ENCODE data around the gene NNT.
A peak's percentile ranks its signal among the peaks of the same experiment; 100 is the strongest.
"Not testable (repeated sequence)": the region's sequence is repeated elsewhere in the genome, so short reads cannot be mapped to it uniquely, and the experiment has no call there.

Gene NNT

DNA sequence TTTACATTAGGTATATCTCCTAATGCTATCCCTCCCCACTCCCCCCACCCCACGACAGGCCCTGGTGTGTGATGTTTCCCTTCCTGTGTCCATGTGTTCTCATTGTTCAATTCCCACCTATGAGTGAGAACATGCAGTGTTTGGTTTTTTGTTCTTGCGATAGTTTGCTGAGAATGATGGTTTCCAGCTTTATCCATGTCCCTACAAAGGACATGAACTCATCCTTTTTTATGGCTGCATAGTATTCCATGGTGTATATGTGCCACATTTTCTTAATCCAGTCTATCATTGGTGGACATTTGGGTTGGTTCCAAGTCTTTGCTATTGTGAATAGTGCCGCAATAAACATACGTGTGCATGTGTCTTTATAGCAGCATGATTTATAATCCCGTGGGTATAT is 64.4 kb downstream of the NNT start:
- not testable (repeated sequence) for DNase-seq (ENCODE audit: low spot score)

DNA sequence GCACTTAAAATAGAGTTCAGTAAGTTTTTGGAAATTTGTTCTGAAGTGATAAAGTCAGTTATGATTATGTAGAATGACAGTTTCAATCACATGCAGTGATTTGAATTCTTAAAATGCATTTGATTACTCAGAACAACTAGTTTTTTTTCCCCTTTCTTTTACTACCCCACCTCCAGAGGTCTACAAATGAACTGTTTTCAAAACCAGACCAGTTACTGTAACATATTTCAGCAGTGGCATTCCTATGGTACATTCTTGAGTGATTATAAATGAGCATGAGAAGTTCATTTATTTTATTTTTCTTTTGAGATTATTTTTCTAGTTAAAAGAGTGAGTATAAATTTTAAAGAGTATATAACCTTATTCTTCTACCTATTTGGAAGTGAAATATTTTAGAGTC is 71.6 kb downstream of the NNT start:
- DNase-seq (ENCODE audit: low spot score): no peak

DNA sequence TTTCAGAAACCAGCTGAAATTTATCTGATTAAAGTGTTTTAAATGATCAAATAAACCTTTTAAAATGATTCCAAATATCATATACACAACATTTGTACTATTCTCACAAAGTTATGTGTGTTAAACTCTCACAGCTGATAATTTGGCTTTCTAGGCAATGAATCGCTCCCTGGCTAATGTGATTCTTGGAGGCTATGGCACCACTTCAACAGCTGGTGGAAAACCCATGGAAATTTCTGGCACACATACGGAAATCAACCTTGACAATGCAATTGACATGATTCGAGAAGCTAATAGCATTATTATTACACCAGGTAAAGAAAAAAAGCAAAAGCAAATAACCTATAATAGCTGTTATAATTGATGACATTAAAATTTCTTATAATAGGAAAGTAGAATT is 72.4 kb downstream of the NNT start:
- DNase-seq (ENCODE audit: low spot score): no peak

DNA sequence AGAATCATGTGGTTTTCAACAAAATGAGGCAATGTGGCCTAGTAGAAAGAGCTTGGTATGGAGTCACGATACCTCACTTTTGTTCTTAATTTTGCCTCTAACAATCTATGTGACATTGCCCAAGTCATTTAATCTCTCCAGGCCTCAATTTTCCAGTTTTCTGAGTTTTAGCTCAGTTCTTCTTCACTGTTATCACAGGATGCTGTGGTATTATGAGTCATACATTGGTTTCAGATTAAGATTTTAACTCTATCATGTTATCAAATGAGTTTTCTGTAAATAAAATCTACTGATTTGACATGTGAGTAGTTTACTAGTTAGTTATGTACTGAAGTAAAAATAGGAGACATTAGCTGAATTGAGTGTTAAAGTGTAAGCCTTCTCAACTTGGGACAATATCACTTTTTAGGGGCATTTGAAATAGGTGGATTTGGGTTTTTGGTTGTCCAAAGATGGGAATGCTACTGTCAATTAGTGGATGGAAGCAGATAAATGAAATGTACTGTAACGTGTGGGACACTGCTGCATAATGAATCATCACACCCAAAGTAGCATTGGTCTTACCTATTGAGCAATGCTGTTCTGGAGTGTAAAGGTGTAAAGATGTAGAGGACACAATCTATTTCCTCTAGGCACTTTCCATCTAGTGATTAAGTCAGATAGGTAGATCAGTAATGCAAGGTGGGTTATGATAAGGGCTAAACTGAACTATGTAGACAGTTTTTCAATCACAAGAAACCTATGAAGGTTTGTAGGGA is 73.3 kb downstream of the NNT start:
- DNase-seq (ENCODE audit: low spot score): no peak

DNA sequence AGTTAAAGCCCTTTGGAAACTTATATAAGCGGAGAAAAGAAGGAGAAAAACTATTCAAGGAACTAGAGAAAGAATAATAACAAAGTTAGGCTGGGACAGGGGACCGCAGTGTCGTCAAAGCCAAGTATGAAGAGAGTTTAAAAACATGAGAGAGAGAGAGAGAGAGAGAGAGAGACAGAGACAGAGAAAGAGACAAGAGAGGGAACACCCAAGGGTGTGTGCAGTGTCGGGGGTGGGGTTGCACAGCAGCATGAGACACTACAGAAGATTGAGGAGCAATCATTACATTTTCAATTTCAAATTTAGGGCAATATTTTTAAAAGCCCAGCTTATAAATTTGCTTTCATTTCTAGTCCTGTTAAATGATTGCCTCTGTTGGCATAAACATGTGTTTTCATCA is 74.3 kb downstream of the NNT start:
- DNase-seq (ENCODE audit: low spot score): no peak

DNA sequence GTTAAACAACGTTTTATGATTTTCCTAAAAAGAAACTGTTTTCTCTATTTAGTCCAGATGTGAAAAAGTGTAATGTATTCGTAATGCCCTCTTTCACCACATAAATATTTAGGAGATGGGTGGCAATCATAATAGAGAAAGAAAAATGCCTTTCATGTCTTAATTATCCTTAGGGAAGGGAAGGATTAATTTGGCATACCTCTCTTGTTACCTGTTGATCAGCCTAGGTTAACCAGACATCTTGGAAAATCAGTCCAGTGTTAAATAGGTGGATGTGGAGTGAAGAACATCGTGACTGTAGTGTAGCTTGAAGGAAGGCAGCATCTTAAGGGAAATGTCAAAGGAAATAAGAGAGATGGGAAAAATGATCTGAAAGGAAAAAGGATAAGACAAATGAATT is 76.2 kb downstream of the NNT start:
- DNase-seq (ENCODE audit: low spot score): no peak

DNA sequence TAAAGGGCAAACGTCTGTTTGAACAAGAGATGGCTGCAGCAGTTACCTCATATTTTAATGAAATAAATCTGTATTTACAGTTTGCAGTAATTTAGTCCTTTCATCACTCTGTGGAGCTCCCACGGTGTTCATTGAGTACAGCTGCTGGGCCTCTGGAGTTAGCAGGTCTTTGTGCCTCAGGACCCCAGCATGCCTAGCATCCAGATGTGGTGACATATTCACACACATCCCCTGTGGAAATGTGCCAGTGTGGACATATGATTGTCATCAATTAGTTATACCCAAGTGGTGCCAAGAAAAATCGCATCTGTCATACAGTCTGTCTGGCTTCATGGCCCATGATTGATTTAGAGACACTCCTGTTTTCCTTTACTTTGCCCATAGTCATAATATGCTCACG is 77.3 kb downstream of the NNT start:
- DNase-seq (ENCODE audit: low spot score): no peak

DNA sequence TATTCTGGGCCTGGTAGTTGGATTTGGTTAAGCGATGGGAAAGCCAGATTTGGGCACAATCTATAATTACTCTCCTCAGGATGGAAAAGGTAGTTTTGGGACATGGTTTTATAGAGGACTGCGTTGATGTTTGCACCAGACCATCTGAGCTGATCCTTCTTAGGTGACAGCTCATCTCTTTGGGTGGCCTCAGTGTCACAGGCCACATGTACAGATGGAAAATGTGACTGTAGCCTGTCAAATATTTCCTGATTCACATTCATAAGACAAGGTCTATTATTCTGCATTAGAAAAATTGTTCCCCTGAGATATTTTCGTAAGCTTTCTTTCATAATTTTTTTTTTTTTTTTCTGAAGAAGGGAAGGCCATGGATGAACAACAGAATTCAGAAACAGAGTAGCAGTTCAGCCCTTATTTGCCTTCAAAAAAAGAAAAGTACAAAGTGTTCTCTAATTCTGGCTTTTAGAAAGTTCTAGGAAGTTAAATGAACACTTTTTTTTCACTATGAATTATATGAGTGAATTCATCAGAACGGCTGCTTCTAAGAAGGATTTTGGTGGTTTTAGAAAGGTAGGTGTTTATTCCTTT is 81.0 kb downstream of the NNT start:
- DNase-seq (ENCODE audit: low spot score): no peak

DNA sequence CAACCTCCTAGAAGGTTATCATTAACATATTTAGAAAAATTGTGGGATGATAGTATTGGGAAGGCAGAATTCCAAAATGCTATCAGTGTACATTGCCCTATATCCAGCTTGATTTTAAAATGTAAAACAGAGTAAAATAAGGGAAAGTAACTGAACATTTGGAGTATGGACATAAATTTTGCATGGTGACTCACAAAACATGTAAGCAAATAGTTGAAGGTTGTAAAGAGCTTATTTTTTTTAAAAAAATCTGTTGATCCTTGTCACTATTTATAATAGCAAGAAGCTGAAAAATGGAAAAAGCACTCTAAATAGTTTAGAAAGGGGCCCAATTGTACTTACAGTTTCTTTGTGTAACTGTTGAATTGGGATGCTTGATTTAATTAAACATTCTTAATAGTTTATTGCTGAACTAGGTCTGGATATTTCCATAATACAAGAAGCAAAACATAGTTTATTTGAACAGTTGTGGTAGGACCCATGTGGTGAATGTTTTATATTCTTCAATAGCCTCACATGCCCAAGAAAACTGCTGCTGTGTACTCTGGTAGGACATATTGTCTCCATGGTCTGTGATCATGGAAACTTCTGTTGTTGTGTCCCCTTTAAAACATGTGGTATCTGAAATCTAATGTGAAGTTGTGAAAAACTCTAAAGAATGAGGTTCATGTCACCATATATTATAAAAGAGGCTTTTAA is 82.4 kb downstream of the NNT start:
- DNase-seq (ENCODE audit: low spot score): no peak

DNA sequence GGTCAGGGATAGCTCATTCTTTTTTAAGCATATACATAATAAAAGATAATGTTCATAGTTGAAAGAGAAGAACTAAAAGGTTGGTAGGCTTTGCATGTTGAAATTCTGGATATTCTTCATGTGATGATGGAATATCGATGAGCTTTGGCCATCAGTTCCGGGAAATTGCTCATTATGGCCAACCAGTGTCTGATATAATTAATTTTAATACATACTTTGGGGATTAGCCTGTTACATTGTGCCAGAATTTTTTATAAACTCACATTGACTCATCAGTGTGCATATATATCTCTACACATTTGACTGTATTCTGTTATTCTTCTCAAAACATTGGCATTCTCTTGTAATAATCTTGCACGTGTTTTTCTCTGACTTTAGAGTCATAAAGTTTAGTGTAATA is 84.3 kb downstream of the NNT start:
- DNase-seq (ENCODE audit: low spot score): no peak

DNA sequence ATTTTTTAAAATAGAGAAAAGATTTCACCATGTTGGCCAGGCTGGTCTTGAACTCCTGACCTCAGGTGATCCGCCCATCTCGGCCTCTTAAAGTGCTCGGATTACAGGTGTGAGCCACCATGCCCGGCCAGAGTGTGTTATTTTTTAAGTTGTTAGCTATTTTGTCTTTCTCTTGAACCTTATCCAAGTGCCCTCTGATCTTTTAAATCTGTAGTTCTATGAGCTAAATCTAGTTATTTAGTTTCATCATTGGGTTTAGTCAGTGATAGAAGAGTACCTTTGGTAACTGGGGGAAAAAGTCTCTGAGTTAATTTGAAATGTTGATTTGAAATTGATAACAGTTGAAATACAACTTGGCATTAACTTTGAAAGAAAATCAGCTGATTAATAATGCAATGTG is 88.3 kb downstream of the NNT start:
- no peak for DNase-seq (ENCODE audit: low spot score)

DNA sequence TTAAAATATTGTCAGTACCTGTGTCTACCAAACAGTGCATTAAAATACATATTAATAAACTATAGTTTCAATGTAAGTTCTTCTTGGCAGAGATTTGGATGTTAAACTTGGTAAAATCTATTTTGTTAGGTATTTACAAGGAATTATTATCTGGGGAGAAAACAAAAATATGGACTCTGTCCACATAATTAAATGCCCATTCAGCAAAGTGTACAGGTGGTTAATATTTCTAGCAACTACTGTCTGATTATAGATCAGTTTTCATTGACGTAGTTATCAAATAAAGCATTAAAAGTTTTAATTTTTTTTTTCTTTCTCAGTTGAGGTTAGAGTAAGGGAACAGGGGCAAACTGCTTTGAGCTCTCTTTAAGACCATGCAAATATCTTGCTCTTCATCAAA is 88.9 kb downstream of the NNT start:
- no peak for DNase-seq (ENCODE audit: low spot score)

DNA sequence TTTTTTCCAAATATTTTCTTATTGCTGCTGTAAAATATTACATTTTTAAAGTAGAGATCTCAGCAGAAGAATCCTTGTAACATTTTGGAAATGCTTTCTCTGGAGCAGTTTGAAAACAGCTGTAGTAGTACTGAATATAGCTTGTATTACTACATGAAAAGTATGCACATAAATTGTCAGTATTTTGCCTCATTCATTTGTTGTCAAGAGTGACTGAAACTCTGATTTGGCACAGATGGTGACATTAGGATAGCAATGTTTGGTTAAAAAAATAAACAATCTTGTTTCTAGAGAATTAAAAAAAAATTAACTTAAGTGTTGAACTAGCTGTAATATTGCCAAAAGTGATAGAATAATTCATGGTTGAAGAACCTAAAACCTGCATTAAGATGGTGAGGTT is 90.4 kb downstream of the NNT start:
- DNase-seq (ENCODE audit: low spot score): no peak

DNA sequence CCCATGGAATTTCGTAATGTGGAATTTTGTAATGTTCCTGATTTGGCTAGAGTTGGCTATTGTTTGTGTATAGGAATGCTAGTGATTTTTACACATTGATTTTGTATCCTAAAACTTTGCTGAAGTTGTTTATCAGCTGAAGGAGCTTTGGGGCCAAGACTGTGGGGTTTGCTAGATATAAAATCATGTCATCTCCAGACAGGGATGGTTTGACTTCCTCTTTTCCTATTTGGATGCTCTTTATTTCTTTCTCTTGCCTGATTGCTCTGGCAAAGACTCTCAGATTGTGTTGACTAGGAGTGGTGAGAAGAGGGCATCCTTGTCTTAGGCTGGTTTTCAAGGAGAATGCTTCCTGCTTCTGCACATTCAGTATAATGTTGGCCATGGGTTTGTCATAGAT is 91.0 kb downstream of the NNT start:
- DNase-seq (ENCODE audit: low spot score): no peak

DNA sequence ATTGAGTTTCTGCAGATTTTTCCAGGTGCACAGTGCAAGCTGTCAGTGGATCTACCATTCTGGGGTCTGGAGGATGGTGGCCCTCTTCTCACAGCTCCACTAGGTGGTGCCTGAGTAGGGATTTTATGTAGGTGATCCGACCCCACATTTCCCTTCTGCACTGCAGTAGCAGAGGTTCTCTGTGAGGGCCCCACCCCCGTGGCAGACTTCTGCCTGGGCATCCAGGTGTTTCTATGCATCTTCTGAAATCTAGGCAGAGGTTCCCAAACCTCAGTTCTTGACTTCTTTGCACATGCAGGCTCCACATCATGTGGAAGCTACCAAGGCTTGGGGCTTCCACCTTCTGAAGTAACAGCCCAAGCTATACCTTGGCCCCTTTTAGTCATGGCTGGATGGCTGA is 93.5 kb downstream of the NNT start:
- DNase-seq (ENCODE audit: low spot score): not testable (repeated sequence)

DNA sequence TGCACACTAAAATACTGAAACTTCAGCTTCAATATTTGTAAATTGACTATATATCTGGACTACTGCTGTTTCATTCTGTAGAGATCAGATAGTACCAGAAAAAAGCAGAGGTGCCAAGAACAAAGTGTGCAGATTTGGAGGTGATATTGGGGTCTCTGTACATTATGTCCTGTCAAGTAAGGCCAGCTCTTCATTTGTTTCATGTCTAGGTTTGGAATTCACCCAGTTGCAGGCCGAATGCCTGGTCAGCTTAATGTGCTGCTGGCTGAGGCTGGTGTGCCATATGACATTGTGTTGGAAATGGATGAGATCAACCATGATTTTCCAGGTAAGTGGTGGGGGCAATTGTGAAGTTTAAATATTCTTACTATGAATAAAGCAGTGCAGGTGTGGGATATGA is 96.9 kb downstream of the NNT start:
- no peak for DNase-seq (ENCODE audit: low spot score)

DNA sequence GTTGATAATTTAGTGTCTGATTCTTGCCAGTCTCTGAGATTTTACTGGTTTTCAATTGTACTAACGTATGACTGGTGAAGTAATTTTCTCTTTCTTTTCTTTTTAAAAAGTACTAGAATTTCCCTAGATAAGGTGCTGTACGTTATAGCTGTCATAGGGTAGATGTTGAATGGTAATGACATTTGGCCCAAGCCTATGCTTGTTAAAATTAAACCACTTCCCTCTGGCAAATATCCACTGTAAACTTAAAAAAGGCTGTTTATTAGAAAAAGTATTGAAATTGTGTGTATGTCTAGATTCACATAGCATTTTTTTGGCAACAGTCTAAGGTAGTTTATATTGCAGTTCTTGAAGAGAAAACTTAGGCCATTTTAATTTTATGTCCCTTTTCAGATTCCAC is 97.6 kb downstream of the NNT start:
- no peak for DNase-seq (ENCODE audit: low spot score)

DNA sequence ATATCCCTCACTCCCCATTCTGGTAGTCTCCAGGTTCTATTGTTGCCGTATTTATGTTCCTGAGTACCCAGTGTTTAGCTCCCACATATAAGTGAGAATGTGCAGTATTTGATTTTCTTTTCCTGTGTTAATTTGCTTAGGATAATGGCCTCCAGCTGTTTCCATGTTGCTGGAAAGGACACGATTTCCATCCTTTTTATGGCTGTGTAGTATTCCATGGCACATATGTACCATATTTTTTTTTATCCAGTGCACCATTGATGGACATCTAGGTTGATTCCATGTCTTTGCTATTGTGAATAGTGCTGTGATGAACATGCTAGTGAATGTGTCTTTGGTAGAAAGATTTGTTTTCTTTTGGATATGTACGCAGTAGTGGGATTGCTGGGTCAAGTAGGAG is 98.2 kb downstream of the NNT start:
- DNase-seq (ENCODE audit: low spot score): no peak

DNA sequence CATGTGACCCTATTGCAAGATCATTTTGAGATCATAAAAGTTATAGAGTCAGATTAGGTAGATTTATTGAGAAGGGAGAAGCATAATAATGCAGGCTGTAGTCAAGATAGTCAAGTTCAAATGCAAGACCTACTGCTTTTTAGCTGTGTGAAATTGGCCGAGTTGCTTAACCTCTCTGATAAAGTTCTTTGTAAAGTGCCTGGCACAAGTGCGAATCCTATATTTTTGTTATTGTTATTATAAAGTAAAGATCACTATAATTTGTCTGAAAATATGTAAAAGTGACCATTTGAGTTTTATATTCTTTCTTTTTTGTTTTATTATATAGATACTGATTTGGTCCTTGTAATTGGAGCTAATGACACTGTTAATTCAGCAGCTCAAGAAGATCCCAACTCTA is 99.3 kb downstream of the NNT start:
- DNase-seq (ENCODE audit: low spot score): no peak

DNA sequence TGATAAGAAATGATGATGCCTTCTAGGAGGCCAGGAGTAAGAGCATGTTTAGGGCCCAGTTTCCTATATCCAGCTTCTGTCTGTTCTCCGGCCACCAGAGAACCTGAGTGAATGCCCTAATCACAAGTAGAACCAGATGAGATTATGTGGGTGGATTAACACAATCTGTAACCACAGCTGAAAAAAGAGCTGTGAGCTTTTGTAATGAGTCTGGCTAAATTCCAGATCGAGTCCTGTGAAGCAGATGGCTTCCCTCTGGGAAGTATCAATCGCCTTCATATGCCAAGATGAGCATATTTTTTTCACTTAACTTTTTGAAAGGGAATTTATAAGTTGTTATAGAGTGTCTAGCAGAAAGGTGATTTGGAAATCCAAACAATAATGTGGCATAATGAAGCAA is 99.8 kb downstream of the NNT start:
- DNase-seq (ENCODE audit: low spot score): no peak

DNA sequence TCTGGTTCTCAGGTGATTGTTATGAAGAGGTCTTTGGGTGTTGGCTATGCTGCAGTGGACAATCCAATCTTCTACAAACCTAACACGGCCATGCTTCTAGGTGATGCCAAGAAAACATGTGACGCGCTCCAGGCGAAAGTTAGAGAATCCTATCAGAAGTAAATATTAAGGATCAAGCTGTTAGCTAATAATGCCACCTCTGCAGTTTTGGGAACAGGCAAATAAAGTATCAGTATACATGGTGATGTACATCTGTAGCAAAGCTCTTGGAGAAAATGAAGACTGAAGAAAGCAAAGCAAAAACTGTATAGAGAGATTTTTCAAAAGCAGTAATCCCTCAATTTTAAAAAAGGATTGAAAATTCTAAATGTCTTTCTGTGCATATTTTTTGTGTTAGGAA is 101.3 kb downstream of the NNT start:
- DNase-seq (ENCODE audit: low spot score): no peak

DNA sequence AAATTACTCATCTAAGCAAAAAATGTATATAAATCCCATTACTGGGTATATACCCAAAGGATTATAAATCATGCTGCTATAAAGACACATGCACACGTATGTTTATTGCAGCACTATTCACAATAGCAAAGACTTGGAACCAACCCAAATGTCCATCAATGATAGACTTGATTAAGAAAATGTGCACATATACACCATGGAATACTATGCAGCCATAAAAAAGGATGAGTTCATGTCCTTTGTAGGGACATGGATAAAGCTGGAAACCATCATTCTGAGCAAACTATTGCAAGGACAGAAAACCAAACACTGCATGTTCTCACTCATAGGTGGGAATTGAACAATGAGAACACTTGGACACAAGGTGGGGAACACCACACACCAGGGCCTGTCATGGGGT is 103.6 kb downstream of the NNT start:
- not testable (repeated sequence) for DNase-seq (ENCODE audit: low spot score)

DNA sequence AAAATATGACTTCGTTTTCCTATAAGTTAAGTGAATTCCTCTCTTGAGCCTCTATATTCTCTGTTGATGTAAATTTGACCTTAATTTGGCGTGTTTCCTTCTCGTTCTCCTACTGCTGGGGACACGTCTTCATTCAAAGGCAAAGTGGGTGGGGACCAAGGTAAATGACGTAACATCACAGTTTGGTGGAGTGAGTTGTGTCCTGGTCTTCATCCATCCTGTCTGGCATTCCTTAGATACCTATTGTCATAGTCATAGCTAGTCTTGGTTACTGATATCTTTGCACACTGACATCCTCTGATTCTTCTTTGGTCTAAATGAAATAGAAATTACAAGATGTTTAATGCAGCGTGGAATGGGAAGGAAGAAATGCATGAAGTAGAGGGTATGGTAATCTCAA is 108.5 kb downstream of the NNT start:
- DNase-seq (ENCODE audit: low spot score): peak; percentile 31

DNA sequence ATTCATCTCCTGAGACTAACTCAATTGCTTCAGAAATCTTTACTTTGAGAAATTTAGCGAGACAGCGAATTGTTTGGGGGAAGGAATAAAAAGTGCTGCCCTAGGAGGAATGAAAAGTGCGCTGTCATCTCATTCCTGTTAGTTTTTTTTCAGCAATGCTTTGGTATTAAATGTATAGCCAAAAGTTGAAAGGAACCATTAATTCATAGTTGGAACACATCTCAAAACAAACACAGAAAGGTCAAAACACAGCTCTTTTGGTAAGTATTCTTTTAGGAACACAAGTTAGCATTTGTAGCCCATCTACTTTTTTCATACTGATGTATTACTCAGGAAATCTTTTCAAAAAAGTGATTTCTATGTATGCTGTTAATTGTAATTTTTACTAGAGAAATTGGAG is 109.1 kb downstream of the NNT start:
- no peak for DNase-seq (ENCODE audit: low spot score)

All from LoVo (cell line).